NB4 (cell line): ENCODE data around the gene DENND1B.

Experiments
- CTCF ChIP-seq: IDR thresholded peaks from one replicate; pipeline ENCODE4 v1.5.1; 2012; ENCODE audit warnings: low read depth, low read length
- MYC ChIP-seq: IDR thresholded peaks from 2 replicates; pipeline ENCODE4 v1.6.1; 2011; ENCODE audit warnings: low read depth, low read length

DNA sequence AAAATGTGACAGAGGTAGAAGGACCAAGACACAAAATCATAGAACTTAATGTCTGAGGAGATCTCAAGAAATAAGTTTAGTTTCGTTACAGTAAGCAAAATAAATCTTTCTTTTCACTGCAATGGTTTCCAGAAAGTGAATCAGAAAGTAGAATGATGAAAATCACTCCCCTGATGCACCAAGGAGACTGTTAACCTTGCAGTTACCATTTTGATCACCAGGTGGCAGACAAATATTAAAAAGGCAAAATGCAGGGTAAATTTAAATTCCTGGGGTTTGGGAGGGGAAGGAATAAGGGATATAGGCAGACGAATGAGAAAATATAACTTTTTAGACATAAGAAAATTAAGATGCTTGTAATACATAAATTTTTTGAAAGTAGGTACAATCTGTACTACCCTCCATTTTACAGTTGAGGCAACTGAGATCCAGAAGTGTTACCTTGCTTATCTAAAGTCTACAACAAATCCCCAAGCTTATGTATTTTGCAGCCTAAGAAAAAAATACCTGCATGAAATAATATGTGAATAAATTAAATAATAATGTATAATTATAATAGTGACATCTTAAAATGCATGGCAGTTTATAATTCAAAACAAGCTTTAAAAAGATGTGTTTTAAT is 254.1 kb downstream of the DENND1B start:
- TF ChIP-seq CTCF (peak; percentile 68), MYC (no peak)
